Urinary bladder (tissue), 4 donors: ENCODE results near the gene EMP3. TPM values are rescaled to one million over a fixed set of nuclear protein-coding genes. Genes with fewer than 3 reads are reported as not detected.

ENCODE experiments used
- DNase-seq: peaks from one replicate; pipeline ENCODE4 v3.0.0-alpha.2; 2015; ENCODE audit errors: extremely low spot score
- H3K27ac ChIP-seq: one replicate; pipeline ENCODE4 v1.5.1; 2013; ENCODE audit warnings: low read depth, mild to moderate bottlenecking, moderate library complexity
- H3K36me3 ChIP-seq: one replicate; pipeline ENCODE4 v1.6.1; 2013; ENCODE audit warnings: mild to moderate bottlenecking, moderate library complexity; ENCODE audit not compliant: insufficient read depth
- H3K4me1 ChIP-seq: one replicate; pipeline ENCODE4 v1.6.1; 2013; ENCODE audit warnings: mild to moderate bottlenecking, moderate library complexity; ENCODE audit not compliant: insufficient read depth
- H3K4me3 ChIP-seq: one replicate; pipeline ENCODE4 v1.5.1; 2013; ENCODE audit warnings: low read depth, low read length
- WGBS: extraction: QIAGEN DNeasy Blood & Tissue Kit; methylation state at CpG from one replicate; pipeline ENCODE4 v1.1.7; 2013; 5-methylcytosine and 5-hydroxymethylcytosine counted together
- polyA plus RNA-seq: library from polyadenylated mRNA; stranded (reverse); fragments of 200-250 nt; gene quantifications from one replicate; pipeline ENCODE4 v1.2.3, GENCODE V29; 2013
- total RNA-seq: library from RNA; depleted of rRNA; stranded (reverse); fragments of >200 nt; gene quantifications from one replicate; pipeline ENCODE4 v1.2.3, GENCODE V29; 2014
- donor health status: healthy with polysubstance abuse.
- donor health status: healthy.

The EMP3 gene
- total and polyA plus RNA-seq, 2 donors: 81.3 to 159 TPM

- DNase-seq: no peak
- Histone ChIP-seq H3K36me3 (no peaks in the 10 kb centered on the region), H3K4me3 (no peak overlapping the region), H3K27ac (no peak overlapping the region), H3K4me1 (no peaks in the 10 kb centered on the region)
- 99% methylated on average over 6 of the region's 6 CpGs for WGBS
Observed at GRCh38 chr19:48344892-48345291, 19.5 kb downstream of the EMP3 start.

GRCh38 chr19:48346191-48346590 lies 20.8 kb downstream of the EMP3 start:
- WGBS: 91% methylated on average over 2 of the region's 2 CpGs
- Histone ChIP-seq H3K27ac (no peak overlapping the region), H3K4me1 (no peaks in the 10 kb centered on the region), H3K4me3 (no peak overlapping the region), H3K36me3 (no peaks in the 10 kb centered on the region)
- DNase-seq: no peak

GRCh38 chr19:48348045-48348444 lies 22.7 kb downstream of the EMP3 start:
- WGBS: 45% methylated on average over 5 of the region's 5 CpGs
- H3K27ac ChIP-seq: no peak overlapping the region
- no peaks in the 10 kb centered on the region for H3K36me3 ChIP-seq
- H3K4me3 ChIP-seq: no peak overlapping the region
- H3K4me1 ChIP-seq: no peaks in the 10 kb centered on the region
- DNase-seq: no peak

- H3K36me3 ChIP-seq: no peaks in the 10 kb centered on the region
- H3K4me1 ChIP-seq: no peaks in the 10 kb centered on the region
- no peak overlapping the region for H3K4me3 ChIP-seq
- DNase-seq: no peak
- 89% methylated on average over 7 of the region's 7 CpGs for WGBS
- no peak overlapping the region for H3K27ac ChIP-seq
Observed at GRCh38 chr19:48348737-48349136, 23.4 kb downstream of the EMP3 start.

- no peak overlapping the region for H3K4me3 ChIP-seq
- H3K27ac ChIP-seq: no peak overlapping the region
- no peaks in the 10 kb centered on the region for H3K36me3 ChIP-seq
- WGBS: 93% methylated on average over 5 of the region's 5 CpGs
- DNase-seq: no peak
- H3K4me1 ChIP-seq: no peaks in the 10 kb centered on the region
Observed at GRCh38 chr19:48350856-48351255, 25.5 kb downstream of the EMP3 start.

GRCh38 chr19:48351341-48351752 lies 26.0 kb downstream of the EMP3 start:
- 55% methylated on average over 8 of the region's 8 CpGs for WGBS
- Histone ChIP-seq H3K36me3 (no peaks in the 10 kb centered on the region), H3K4me1 (no peaks in the 10 kb centered on the region), H3K27ac (no peak overlapping the region), H3K4me3 (no peak overlapping the region)
- no peak for DNase-seq

- Histone ChIP-seq H3K4me3 (no peak overlapping the region), H3K27ac (no peak overlapping the region), H3K4me1 (no peaks in the 10 kb centered on the region), H3K36me3 (no peaks in the 10 kb centered on the region)
- no peak for DNase-seq
- WGBS: 92% methylated on average over 5 of the region's 5 CpGs
Observed at GRCh38 chr19:48353677-48354076, 28.3 kb downstream of the EMP3 start.

- H3K27ac ChIP-seq: no peak overlapping the region
- 88% methylated on average over 15 of the region's 15 CpGs for WGBS
- no peaks in the 10 kb centered on the region for H3K4me1 ChIP-seq
- DNase-seq: no peak
- no peak overlapping the region for H3K4me3 ChIP-seq
- no peaks in the 10 kb centered on the region for H3K36me3 ChIP-seq
Observed at GRCh38 chr19:48354332-48354992, 29.1 kb downstream of the EMP3 start.

- 82% methylated on average over 12 of the region's 12 CpGs for WGBS
- Histone ChIP-seq H3K4me3 (no peak overlapping the region), H3K36me3 (no peaks in the 10 kb centered on the region), H3K4me1 (no peaks in the 10 kb centered on the region), H3K27ac (no peak overlapping the region)
- DNase-seq: no peak
Observed at GRCh38 chr19:48355365-48355954, 30.1 kb downstream of the EMP3 start.

- H3K36me3 ChIP-seq: no peaks in the 10 kb centered on the region
- 92% methylated on average over 5 of the region's 5 CpGs for WGBS
Observed at GRCh38 chr19:48359123-48359522, 33.8 kb downstream of the EMP3 start.

GRCh38 chr19:48361912-48362311 lies 36.6 kb downstream of the EMP3 start:
- Histone ChIP-seq H3K27ac (no peak overlapping the region), H3K36me3 (no peaks in the 10 kb centered on the region), H3K4me1 (no peaks in the 10 kb centered on the region), H3K4me3 (no peak overlapping the region)
- no peak for DNase-seq
- 93% methylated on average over 3 of the region's 3 CpGs for WGBS

More at GRCh38 chr19:48359123-48359522, 33.8 kb downstream of the EMP3 start:
- no peaks in the 10 kb centered on the region for H3K4me1 ChIP-seq
- H3K27ac ChIP-seq: no peak overlapping the region
- no peak overlapping the region for H3K4me3 ChIP-seq
- no peak for DNase-seq

GRCh38 chr19:48362716-48363499 lies 37.6 kb downstream of the EMP3 start:
- Histone ChIP-seq H3K27ac (peak overlapping the region; percentile 92), H3K4me3 (peak overlapping the region; percentile 54), H3K4me1 (no peaks in the 10 kb centered on the region), H3K36me3 (no peaks in the 10 kb centered on the region)
- 4% methylated on average over 26 of the region's 26 CpGs for WGBS
- peak; percentile 86 for DNase-seq

GRCh38 chr19:48363500-48363809 lies 38.1 kb downstream of the EMP3 start:
- Histone ChIP-seq H3K36me3 (no peaks in the 10 kb centered on the region), H3K4me3 (peak overlapping the region; percentile 54), H3K27ac (peak overlapping the region; percentile 92), H3K4me1 (no peaks in the 10 kb centered on the region)
- WGBS: under 1% methylated on average over 10 of the region's 10 CpGs
- no peak for DNase-seq
